GM18499 (cell line): ENCODE measurements around the gene ARHGEF1.

Source experiments
- ATAC-seq: cut with Tn5 transposase; IDR thresholded peaks from one replicate; pipeline ENCODE4 v1.9.1; 2021; ENCODE audit warnings: moderate number of reproducible peaks; ENCODE audit not compliant: insufficient read depth, unreplicated experiment

Gene ARHGEF1

DNA sequence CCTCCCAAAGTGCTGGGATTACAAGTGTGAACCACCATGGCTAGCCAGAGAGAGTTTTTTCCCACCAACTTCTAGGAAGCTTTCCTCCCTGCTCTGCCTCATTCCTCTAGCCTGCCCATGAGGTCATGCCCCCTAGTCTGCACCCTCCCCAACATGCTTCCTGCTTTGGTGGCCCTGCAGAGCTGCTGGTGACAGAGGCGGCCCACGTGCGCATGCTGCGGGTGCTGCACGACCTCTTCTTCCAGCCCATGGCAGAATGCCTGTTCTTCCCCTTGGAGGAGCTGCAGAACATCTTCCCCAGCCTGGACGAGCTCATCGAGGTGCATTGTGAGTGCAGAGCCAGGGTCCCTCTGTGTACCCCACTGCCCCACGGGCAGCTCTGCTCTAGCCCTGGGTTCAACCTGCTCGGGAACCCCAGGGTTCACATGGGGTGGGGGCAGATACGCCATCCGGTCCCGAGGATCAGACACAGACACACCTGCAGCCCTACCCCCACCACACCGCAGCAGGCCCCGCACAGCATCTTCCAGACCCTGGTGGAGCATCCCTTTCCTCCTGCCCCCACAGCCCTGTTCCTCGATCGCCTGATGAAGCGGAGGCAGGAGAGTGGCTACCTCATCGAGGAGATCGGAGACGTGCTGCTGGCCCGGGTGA, 18.9 kb downstream of the ARHGEF1 start:
- no peak for ATAC-seq

GRCh38 chr19:41902594-41902993, 19.6 kb downstream of the ARHGEF1 start:
- ATAC-seq = no peak

DNA sequence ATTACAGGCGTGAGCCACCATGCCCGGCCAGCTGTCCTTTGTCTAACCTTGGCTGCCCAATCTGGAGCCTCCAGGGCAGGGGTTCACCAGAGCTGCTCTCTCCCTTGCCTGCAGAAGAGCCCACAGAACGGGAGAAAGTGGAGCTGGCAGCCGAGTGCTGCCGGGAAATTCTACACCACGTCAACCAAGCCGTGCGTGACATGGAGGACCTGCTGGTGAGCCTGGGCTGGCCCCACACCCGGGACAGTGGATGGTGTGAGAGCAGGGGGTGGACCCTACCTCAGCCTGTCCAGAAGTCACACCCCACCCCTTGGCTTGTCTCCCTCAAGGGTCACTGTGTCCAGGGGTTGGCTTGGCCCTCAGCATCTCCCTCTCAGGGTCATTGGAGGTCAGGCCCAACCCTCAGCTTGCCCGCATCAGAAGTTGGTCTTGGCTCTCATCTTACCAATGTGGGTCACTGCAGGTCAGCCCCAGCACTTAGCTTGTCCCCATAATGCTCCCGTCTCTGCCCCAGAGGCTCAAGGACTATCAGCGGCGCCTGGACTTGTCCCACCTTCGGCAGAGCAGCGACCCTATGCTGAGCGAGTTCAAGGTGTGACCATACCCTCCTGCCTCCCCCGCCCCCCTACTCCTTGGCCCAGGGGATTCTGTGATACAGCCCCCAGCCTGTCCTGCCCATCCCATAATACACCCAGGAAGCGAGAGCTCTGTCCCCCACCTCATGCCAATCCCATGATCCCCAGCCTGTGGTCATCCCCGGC, 20.4 kb downstream of the ARHGEF1 start:
- no peak for ATAC-seq

DNA sequence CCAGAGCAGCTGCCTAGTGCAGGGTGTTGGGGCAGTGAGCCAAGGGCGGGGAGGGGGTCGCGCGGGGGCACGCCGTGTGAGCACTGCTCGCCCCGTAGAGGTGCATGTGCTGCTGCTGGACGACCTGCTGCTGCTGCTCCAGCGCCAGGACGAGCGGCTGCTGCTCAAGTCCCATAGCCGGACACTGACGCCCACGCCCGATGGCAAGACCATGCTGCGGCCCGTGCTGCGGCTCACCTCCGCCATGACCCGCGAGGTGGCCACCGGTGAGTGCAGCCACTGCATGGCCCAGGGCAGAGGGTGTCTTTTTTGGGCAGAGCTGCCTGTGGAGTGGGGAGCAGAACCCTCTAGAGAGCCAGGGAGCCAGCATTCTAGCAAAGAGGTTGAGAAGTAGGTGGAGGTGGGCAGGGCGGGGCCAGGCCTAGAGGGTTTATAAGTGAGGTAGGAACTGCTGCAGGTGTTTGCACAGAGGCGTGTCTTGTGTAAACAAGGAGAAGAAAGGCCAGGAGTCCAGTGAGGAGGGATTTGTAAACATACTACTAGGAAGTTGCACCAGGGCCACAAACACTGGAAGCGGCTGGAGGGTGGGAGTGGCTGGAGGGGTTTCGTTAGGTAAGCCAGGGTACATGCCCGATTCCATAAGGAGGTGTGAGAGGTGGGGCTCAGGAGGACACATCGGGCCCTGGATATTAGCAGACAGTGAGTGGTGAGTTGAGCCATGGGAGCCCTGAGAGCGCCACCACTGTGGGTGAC, 21.3 kb downstream of the ARHGEF1 start:
- ATAC-seq = no peak

GRCh38 chr19:41905273-41906002, 22.5 kb downstream of the ARHGEF1 start:
- ATAC-seq = no peak

- ATAC-seq = no peak
Observed at GRCh38 chr19:41906271-41906670, 23.3 kb downstream of the ARHGEF1 start.

GRCh38 chr19:41906916-41907680, 24.1 kb downstream of the ARHGEF1 start:
- no peak for ATAC-seq

DNA sequence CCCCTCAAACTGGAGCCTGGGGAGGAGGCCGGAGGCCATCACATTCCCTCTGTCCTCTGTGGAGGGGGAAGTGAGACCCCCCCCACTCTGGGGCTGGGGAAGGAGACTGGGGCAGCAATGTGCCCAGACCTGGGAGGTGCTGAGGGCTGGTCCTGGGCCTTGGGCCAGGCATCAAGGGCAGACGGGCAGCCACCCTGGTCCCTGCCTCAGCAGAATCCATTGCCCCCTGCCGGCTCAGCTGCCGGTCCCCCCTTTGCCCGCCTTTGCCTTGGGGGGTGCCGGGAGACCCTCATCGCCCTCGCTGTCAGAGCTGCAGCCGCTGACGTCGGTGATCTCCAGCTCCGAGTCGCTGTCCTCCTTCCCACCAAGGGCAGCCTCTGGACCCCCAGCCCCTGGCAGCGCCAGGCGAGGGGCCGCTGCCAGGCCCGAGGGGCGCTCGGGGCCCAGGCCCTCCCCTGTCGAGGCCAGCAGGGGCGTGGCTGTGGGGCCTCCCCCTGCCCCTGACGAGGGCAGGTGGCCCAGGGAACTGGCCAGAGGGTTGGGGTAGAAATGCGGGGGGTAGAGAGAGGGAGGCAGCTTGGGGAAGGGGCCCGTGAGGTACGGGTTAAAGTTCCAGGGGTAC, 25.1 kb downstream of the ARHGEF1 start:
- ATAC-seq = no peak

GRCh38 chr19:41908724-41909464, 25.9 kb downstream of the ARHGEF1 start:
- ATAC-seq = no peak

DNA sequence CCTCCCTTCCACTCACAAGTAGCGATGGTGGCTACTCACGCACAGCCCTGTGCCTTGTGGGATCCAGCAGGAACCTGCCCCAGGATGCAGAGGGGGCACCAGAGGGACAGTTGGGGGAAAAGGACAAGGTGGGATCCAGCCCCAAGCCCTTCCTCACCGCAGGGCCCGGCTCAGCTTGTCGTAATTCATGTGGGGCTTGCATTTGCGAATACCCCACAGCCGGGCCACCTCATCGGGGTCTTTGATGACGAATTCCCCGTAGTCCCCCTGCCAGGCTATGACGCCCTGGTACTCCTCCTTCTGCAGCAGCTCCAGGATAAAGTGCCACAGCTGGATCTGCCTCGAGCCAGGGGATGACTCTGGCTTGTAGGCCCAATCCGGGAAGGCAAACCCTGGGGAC, 26.7 kb downstream of the ARHGEF1 start:
- ATAC-seq = no peak

DNA sequence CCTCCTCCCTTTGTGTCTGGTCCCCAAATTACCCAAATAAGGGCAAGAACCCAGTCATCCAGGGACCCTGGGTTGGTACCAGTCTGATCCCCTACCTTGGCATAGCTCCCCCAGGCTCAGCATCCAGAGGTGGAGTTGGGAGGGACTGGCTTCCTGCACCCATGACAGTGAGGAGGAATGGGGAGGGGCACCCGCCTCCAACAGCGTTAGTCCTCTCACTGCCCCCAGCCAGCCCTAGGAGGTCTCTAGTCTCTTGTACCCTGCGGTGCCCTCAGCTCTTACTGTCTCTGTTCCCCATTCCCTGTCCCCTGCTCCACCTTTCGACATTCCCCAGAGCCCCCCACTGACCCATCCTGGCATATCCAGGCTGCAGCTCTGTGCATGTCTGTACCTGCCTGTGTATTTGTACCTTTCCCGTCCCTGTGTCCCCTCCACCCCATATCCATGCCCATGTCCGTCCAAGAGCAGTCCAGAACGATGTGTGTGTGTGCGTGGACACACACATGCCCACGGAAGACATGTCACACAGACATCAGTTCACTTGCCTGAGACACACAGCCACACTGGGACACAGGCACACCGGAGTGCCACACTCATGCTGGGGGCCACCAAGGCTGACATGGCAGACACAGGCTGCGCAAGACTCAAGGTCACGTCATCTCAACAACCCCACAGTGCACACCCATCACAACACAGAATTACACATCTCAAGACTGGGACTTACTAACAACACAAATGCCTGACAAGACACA, 27.4 kb downstream of the ARHGEF1 start:
- no peak for ATAC-seq

GRCh38 chr19:41910992-41911888, 28.3 kb downstream of the ARHGEF1 start:
- ATAC-seq = no peak

- no peak for ATAC-seq
Observed at GRCh38 chr19:41911889-41912731, 29.1 kb downstream of the ARHGEF1 start.

DNA sequence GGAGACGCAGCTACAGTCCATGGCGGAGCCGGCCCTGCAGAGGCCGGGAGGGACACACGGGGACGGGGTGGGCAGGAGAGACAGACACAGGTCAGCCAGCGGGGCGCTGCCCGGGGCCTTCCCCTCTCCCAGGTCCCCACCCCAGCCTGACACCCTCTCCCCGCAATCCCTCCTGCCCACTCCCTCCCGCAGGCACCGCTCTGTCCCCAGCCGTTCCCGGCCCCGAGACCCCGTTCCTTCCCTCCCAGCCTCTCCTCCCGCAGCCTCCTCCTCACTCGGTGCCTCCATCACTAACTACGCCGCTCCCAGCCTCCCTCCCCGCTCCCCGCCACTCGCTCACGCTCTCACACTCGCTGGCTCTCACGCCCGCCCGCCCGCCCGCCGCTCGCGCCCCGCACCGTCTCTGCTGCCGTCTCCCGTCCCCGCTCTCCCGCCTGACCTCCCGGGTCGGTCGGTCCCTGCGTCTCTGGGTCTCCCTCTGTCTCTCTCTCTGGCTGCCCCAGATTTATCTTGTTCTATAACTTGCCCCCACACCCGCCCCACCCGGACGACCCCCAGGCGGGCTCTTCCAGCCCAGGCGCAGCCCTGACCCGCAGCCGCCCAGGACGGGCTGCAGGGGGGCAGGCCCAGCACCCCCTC, 30.0 kb downstream of the ARHGEF1 start:
- ATAC-seq = no peak

DNA sequence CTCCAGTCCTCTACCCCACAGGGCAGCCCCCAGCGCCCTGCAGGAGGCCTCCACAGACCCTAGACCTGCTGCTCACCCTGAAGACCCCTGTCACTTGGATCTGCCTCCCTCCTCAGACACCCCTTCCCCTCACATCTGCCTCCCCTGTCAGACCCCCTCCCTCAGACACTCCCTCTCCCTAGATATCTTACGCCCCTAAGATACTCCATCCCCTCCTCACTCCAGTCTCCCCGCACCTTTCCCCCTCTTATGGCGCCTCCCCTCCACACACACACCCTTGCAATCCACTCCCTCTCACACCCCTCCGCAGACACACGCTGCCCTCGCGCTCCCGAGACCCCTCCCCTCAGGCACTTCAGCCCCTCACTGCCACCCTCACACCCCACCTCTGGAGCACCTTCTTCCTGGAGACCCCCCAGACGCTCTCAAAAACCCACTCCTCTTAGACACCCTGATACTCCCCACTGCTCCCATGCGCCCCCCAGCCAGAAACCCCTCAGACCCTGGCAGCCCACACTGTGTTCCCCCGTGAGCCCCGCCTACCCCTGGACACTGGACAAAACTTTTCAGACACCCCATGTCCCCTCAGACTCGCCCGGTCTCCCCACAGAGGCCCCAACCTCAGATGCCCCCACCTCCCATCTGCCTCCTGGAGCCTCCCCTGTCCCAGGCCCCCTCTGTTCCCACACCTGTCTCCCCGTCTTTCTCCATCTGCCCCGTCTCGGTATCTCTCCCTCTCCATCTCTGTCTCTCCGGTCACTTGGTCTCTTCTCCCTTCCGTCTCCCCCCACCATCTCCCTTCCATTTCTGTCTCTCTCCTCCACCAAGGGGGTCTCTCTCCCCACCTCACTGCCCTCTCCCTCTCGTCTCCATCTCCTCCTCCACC, 30.8 kb downstream of the ARHGEF1 start:
- no peak for ATAC-seq
